ENCODE results near the gene ARVCF.

ARVCF gene

GRCh38 chr22:20015187-20015625 lies 1.4 kb downstream of the ARVCF start:
- no peak for DNase-seq

- DNase-seq, result no peak
Observed at GRCh38 chr22:20014526-20015186, 2.0 kb downstream of the ARVCF start.

- DNase-seq, result no peak
Observed at GRCh38 chr22:20013382-20013871, 3.2 kb downstream of the ARVCF start.

GRCh38 chr22:20012741-20013331 lies 3.8 kb downstream of the ARVCF start:
- DNase-seq, result no peak

GRCh38 chr22:20011993-20012740 lies 4.5 kb downstream of the ARVCF start:
- no peak for DNase-seq

GRCh38 chr22:20011123-20011992 lies 5.3 kb downstream of the ARVCF start:
- no peak for DNase-seq

GRCh38 chr22:20010307-20011122 lies 6.1 kb downstream of the ARVCF start:
- DNase-seq, result no peak

- DNase-seq, result no peak
Observed at GRCh38 chr22:20009582-20010306, 6.9 kb downstream of the ARVCF start.

GRCh38 chr22:20009018-20009491 lies 7.6 kb downstream of the ARVCF start:
- no peak for DNase-seq

- DNase-seq, result no peak
Observed at GRCh38 chr22:20008221-20008995, 8.2 kb downstream of the ARVCF start.

- no peak for DNase-seq
Observed at GRCh38 chr22:20004464-20004863, 12.2 kb downstream of the ARVCF start.

- DNase-seq, result no peak
Observed at GRCh38 chr22:20003304-20003703, 13.3 kb downstream of the ARVCF start.

GRCh38 chr22:20002636-20003035 lies 14.0 kb downstream of the ARVCF start:
- no peak for DNase-seq

GRCh38 chr22:20002128-20002527 lies 14.5 kb downstream of the ARVCF start:
- DNase-seq, result no peak

- DNase-seq, result no peak
Observed at GRCh38 chr22:20001082-20001638, 15.5 kb downstream of the ARVCF start.

GRCh38 chr22:20000246-20001081 lies 16.2 kb downstream of the ARVCF start:
- no peak for DNase-seq

GRCh38 chr22:19998991-19999820 lies 17.4 kb downstream of the ARVCF start:
- DNase-seq, result no peak
